Erythroblast (primary cell): Measurements from ENCODE around the gene TDRD1.

Source experiments
- GATA1 ChIP-seq: IDR thresholded peaks from 2 replicates; pipeline ENCODE4 v1.6.1; 2011; ENCODE audit warnings: low read depth, mild to moderate bottlenecking, control low read depth, low read length, moderate library complexity
- POLR2A ChIP-seq: IDR thresholded peaks from 2 replicates; pipeline ENCODE4 v1.6.1; 2011; ENCODE audit warnings: mild to moderate bottlenecking, low read length

DNA sequence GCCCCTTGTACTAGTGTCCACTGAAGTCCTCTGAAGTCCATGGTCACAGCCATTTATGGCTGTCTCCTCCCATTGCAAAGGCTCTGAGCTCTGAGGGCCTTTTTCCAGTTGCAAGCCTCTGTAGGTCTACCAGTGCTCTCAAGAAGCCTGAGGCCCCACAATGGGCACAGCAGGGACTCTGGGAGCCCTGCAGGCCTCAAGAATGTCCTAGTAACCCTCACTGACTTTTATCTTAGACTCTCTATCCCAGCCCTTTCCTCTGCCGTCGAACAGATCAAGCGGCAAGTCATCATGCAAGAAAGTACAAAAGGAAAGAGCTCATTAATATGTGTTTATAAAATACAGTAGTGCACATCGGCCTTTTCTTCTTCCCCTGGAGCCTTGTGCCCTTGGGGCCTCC, 83.3 kb downstream of the TDRD1 start:
- TF ChIP-seq POLR2A: no peak
- TF ChIP-seq GATA1: no peak
